GM10266 (cell line): ENCODE measurements around the gene REC114.

Source experiments
- DNase-seq: peaks from one replicate; pipeline ENCODE4 v3.0.0; 2012; ENCODE audit errors: extremely low spot score
- CTCF ChIP-seq: IDR thresholded peaks from 2 replicates; pipeline ENCODE4 v1.5.1; 2012; ENCODE audit warnings: mild to moderate bottlenecking, low read depth; ENCODE audit not compliant: control insufficient read depth, insufficient read depth; ENCODE audit errors: missing control alignments

Gene REC114

GRCh38 chr15:73550190-73550589 is 107.2 kb downstream of the REC114 start:
- no peak for DNase-seq
- TF ChIP-seq CTCF: no peak

DNA sequence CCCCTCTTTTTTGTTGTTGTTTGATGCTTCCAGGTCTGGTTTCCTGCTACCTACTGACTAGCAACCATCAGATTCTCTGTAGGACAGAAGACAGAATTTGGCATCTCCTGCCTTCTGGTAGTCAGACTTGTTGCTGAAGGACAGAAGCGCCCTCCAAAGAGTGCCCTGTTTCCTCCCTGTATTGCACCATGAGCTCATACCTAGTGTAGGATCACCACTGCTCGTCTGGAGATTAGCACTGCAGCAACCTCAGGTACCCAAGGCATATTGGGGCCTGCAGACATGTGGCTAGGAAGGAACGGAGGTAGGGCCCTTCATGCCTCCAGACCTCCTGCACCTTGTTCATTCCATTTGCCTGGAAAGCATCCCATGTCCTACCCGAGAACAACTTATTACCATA is 112.1 kb downstream of the REC114 start:
- TF ChIP-seq CTCF: no peak

GRCh38 chr15:73558529-73558928 is 115.6 kb downstream of the REC114 start:
- no peak for TF ChIP-seq CTCF
- DNase-seq: no peak

More for the DNA sequence above, 112.1 kb downstream of the REC114 start:
- DNase-seq: no peak

DNA sequence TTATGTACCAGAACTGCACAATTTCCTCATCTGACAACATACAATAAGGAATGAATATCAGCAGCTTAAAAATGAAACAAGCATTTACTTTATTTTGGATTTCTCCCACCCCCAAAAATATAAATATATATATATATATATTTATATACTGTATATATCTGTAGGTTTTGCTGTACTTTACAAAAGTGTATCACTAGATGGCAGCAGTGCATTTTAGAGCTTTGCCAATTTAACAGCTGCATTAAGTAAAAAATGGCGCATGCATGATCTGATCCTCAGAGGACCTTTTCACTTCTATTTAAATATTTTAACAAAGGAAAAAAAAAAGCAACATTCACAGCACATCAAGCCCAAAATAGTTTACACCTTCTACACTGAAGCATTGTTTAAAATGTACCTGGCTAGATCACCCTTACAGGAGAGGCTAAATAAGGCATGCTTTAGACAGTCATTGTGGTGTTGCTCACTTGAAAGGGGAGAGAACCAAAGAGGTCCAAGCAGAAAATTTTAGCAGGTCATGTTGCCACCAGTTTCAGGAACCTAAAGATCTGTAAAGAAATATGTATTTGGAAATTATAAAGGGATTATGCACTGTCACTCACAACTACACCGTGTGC is 117.6 kb downstream of the REC114 start:
- TF ChIP-seq CTCF: peak; percentile 13
- peak; percentile 23 for DNase-seq

- TF ChIP-seq CTCF: no peak
- DNase-seq: no peak
These were observed 121.3 kb downstream of the REC114 start for GRCh38 chr15:73564255-73564654.

DNA sequence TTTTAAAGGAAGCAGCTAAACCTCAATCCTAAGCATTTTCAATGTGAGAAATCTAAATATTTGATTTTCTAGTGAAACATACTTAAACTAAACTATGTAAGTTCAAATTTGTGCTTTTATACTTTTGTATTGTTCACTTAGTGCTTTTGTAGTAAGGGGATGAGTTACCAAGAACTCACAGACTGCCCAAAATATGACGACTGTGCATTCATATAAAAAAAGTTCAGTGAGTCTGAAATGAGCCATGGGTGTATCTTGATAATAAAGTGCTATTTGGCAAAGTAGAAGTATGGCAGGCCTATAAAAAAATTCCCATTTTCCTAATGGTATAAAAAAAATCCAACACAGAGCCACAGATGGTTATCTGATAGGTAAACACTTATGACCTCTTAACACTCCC is 124.1 kb downstream of the REC114 start:
- DNase-seq: no peak
- TF ChIP-seq CTCF: no peak

GRCh38 chr15:73568564-73569280 is 125.8 kb downstream of the REC114 start:
- no peak for TF ChIP-seq CTCF
- no peak for DNase-seq
